Bronchial epithelial cell (primary cell): Measurements from ENCODE around the gene LRP2. TPM values are rescaled to one million over a fixed set of nuclear protein-coding genes. Genes with fewer than 3 reads are reported as not detected.

Experiments used
- DNase-seq: peaks from one replicate; pipeline ENCODE4 v3.0.0-alpha.2; 2010; ENCODE audit warnings: low read depth
- FAIRE-seq: peaks from 2 replicates; lab custom pipeline; 2011; peaks lifted over from hg19 to GRCh38; lab: Jason Lieb, UNC
- H3K27me3 ChIP-seq: 2 replicates; pipeline ENCODE4 v1.5.1; 2011; ENCODE audit warnings: low read length; ENCODE audit not compliant: control insufficient read depth, insufficient read depth
- H3K36me3 ChIP-seq: 2 replicates; pipeline ENCODE4 v1.5.1; 2011; ENCODE audit warnings: low read length; ENCODE audit not compliant: control insufficient read depth, insufficient read depth
- H3K4me3 ChIP-seq: 2 replicates; pipeline ENCODE4 v1.5.1; 2011; ENCODE audit warnings: mild to moderate bottlenecking, low read depth, low read length, control low read depth
- CTCF ChIP-seq: IDR thresholded peaks from 2 replicates; pipeline ENCODE4 v1.5.1; 2011; ENCODE audit warnings: mild to moderate bottlenecking, moderate library complexity, low read length, control low read depth, inconsistent platforms; ENCODE audit not compliant: insufficient read depth, severe bottlenecking
- total RNA-seq: library from RNA; depleted of rRNA; stranded (reverse); fragments of >200 nt; gene quantifications from 2 replicates; pipeline ENCODE4 v1.2.1, GENCODE V29; 2014

LRP2 gene
- total RNA-seq, 1 donor from 2014 or later = not detected

GRCh38 chr2:169172151-169172735, 190.1 kb downstream of the LRP2 start:
- Histone ChIP-seq H3K36me3 (no peaks in the 10 kb centered on the region), H3K4me3 (no peak overlapping the region), H3K27me3 (peaks cover 1% of the 10 kb centered on the region)
- FAIRE-seq (no peak), DNase-seq (no peak)
- no peak for TF ChIP-seq CTCF

GRCh38 chr2:169165791-169166190, 196.5 kb downstream of the LRP2 start:
- Histone ChIP-seq H3K4me3 (no peak overlapping the region), H3K27me3 (peaks cover 1% of the 10 kb centered on the region), H3K36me3 (no peaks in the 10 kb centered on the region)
- no peak for TF ChIP-seq CTCF
- FAIRE-seq = no peak
- no peak for DNase-seq

GRCh38 chr2:169164311-169164710, 198.0 kb downstream of the LRP2 start:
- TF ChIP-seq CTCF = no peak
- DNase-seq = no peak
- H3K4me3 ChIP-seq = no peak overlapping the region
- peaks cover 1% of the 10 kb centered on the region for H3K27me3 ChIP-seq
- H3K36me3 ChIP-seq = no peaks in the 10 kb centered on the region
- no peak for FAIRE-seq

GRCh38 chr2:169162613-169163012, 199.7 kb downstream of the LRP2 start:
- FAIRE-seq (no peak), DNase-seq (no peak)
- no peak for TF ChIP-seq CTCF
- Histone ChIP-seq H3K27me3 (peaks cover 1% of the 10 kb centered on the region), H3K36me3 (no peaks in the 10 kb centered on the region), H3K4me3 (no peak overlapping the region)

GRCh38 chr2:169160926-169161481, 201.3 kb downstream of the LRP2 start:
- peak; percentile 33 for DNase-seq
- TF ChIP-seq CTCF = no peak
- FAIRE-seq = no peak

GRCh38 chr2:169159686-169160085, 202.6 kb downstream of the LRP2 start:
- FAIRE-seq (no peak), DNase-seq (no peak)
- H3K36me3 ChIP-seq = no peaks in the 10 kb centered on the region
- peaks cover 1% of the 10 kb centered on the region for H3K27me3 ChIP-seq
- no peak for TF ChIP-seq CTCF
- no peak overlapping the region for H3K4me3 ChIP-seq

More at GRCh38 chr2:169160926-169161481, 201.3 kb downstream of the LRP2 start:
- H3K27me3 ChIP-seq = no peaks in the 10 kb centered on the region
- H3K4me3 ChIP-seq = no peak overlapping the region
- H3K36me3 ChIP-seq = no peaks in the 10 kb centered on the region
